Caco-2 (cell line): ENCODE measurements around the gene TAMALIN. TPM values are rescaled to one million over a fixed set of nuclear protein-coding genes. Genes with fewer than 3 reads are reported as not detected.

Source experiments
- BruUV-seq: library from RNA; stranded (reverse); fragments of 400-500 nt; replicated peaks from 2 replicates; lab custom pipeline; 2021; lab: Mats Ljungman, UMichigan
- CTCF ChIA-PET: fragments of 300-600 bp; sonication (Branson Sonifier 250); formaldehyde crosslinking; loops from one replicate; lab custom pipeline; 2022; ENCODE audit warnings: antibody characterized with exemption; lab: Charles Lee
- POLR2A ChIA-PET: fragments of 300-600 bp; sonication (Branson Sonifier 250); formaldehyde crosslinking; loops from one replicate; lab custom pipeline; 2022; ENCODE audit warnings: antibody characterized with exemption; lab: Charles Lee
- DNase-seq, 2 experiments: peaks; one replicate each; pipeline versions ENCODE4 v3.0.0 to v3.0.0-alpha.2; 2020 to 2022
- H3K27me3 ChIP-seq: replicated peaks from 2 replicates; pipeline ENCODE4 v1.6.0; 2011; ENCODE audit warnings: low read length; ENCODE audit not compliant: control insufficient read depth, insufficient read depth
- H3K36me3 ChIP-seq: 2 replicates; pipeline ENCODE4 v1.5.1; 2011; ENCODE audit warnings: low read length; ENCODE audit not compliant: control insufficient read depth, insufficient read depth
- H3K4me1 ChIP-seq: fragments of 250-450 bp; sonication (Bioruptor Pico); 2 replicates; pipeline ENCODE4 v1.5.1; 2020; ENCODE audit warnings: mild to moderate bottlenecking
- H3K4me3 ChIP-seq: 2 replicates; pipeline ENCODE4 v1.5.1; 2011; ENCODE audit warnings: low read depth, mild to moderate bottlenecking, control low read depth, low read length
- H3K9me3 ChIP-seq: fragments of 250-450 bp; sonication (Bioruptor Pico); 2 replicates; pipeline ENCODE4 v1.5.1; 2020; ENCODE audit warnings: mild to moderate bottlenecking, moderate library complexity
- H3K27ac Mint-ChIP-seq: one replicate; pipeline ENCODE4 v1.8.0; 2022; ENCODE audit warnings: mixed read lengths; ENCODE audit not compliant: unreplicated experiment
- H3K27me3 Mint-ChIP-seq: one replicate; pipeline ENCODE4 v1.8.0; 2022; ENCODE audit warnings: mixed read lengths; ENCODE audit not compliant: insufficient read depth, unreplicated experiment
- H3K36me3 Mint-ChIP-seq: one replicate; pipeline ENCODE4 v1.8.0; 2022; ENCODE audit warnings: mild to moderate bottlenecking, mixed read lengths; ENCODE audit not compliant: insufficient read depth, unreplicated experiment
- H3K4me1 Mint-ChIP-seq: one replicate; pipeline ENCODE4 v1.8.0; 2022; ENCODE audit warnings: low read depth, mixed read lengths; ENCODE audit not compliant: unreplicated experiment
- H3K4me3 Mint-ChIP-seq: one replicate; pipeline ENCODE4 v1.8.0; 2022; ENCODE audit warnings: mild to moderate bottlenecking, moderate library complexity, mixed read lengths; ENCODE audit not compliant: unreplicated experiment
- H3K9me3 Mint-ChIP-seq: one replicate; pipeline ENCODE4 v1.8.0; 2022; ENCODE audit warnings: mixed read lengths; ENCODE audit not compliant: unreplicated experiment
- intact Hi-C: fragments of 100-400 bp; cut with micrococcal nuclease; formaldehyde crosslinking; loops from one replicate; pipeline ENCODE4 v1.10.0; 2022; ENCODE audit not compliant: unreplicated experiment
- total RNA-seq: library from RNA; stranded (reverse); gene quantifications from 2 replicates; pipeline ENCODE4 v1.2.3, GENCODE V29; 2022
- TF ChIP-seq, protein P1 (sequence below), 2 experiments: fragments of 200-600 bp in 1 of 2; IDR thresholded peaks; 1 replicate in 1 of 2; 2 replicates in 1 of 2; pipeline versions ENCODE4 v1.5.1 to v1.8.0; 2011 to 2022; ENCODE audit warnings: antibody characterized with exemption in 1 of 2, control low read depth in 1 of 2, inconsistent platforms in 1 of 2, low read depth in 1 of 2, low read length in 1 of 2, mild to moderate bottlenecking in 1 of 2, moderate library complexity in 1 of 2; ENCODE audit not compliant: insufficient read depth in 1 of 2, severe bottlenecking in 1 of 2, unreplicated experiment in 1 of 2

TAMALIN gene
- total RNA-seq, 1 experiment from 2014 or later, result 4.1 TPM

DNA sequence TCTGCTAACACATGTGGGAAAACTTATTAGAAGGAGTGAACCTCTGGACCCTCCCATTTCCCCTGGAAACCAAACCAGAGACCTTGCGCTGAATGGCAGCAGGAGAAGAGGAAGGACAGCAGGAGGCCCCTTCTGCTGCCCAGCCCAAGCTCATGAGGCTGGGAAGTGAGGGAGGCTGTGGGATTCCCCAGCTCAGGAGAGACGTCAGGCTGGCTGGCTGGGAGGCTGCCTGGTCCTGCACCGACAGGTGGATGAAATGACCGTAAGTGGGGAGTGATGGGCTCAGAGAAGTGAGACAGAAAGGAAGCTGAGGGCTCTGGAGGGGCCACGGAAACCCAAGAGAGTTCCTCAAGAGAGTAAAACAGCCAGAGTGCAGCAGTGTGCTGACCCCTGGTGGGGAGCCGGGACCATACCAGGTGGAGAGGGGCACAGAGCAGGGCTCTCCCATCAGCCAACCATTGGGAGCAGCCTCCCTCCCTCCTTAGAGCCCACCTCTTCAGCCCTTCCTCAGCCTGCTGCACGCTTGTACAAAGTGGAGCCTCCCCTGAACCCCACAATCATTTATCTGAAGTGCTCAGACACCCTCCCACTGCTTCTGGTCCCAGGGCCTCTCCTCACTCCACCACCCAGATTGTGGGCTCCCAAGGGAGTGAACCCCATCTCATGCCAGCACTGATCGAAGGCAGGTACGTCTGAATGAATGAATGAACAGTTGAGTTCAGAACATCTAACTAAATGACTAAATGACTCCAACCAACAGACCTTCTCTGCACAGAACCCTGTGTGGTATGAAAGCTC, 14.0 kb downstream of the TAMALIN start:
- DNase-seq, result peak; percentile 79 to 83

GRCh38 chr12:52022841-52023181, 16.1 kb downstream of the TAMALIN start:
- POLR2A ChIA-PET, result interaction anchor here (0.6 to 1.3 kb wide), 2 partner anchors 10 to 28 kb away, joined by 3 to 7 read pairs; partner anchors contain the start of gene NR4A1
- peak; percentile 57 to 66 for DNase-seq
- H3K4me3 ChIP-seq, result peak overlapping the region; percentile 75
- H3K9me3 Mint-ChIP-seq, result no peaks in the 10 kb centered on the region
- no peaks in the 10 kb centered on the region for H3K9me3 ChIP-seq
- TF ChIP-seq, protein P1, sequence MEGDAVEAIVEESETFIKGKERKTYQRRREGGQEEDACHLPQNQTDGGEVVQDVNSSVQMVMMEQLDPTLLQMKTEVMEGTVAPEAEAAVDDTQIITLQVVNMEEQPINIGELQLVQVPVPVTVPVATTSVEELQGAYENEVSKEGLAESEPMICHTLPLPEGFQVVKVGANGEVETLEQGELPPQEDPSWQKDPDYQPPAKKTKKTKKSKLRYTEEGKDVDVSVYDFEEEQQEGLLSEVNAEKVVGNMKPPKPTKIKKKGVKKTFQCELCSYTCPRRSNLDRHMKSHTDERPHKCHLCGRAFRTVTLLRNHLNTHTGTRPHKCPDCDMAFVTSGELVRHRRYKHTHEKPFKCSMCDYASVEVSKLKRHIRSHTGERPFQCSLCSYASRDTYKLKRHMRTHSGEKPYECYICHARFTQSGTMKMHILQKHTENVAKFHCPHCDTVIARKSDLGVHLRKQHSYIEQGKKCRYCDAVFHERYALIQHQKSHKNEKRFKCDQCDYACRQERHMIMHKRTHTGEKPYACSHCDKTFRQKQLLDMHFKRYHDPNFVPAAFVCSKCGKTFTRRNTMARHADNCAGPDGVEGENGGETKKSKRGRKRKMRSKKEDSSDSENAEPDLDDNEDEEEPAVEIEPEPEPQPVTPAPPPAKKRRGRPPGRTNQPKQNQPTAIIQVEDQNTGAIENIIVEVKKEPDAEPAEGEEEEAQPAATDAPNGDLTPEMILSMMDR (IDR thresholded peaks at IDR 0.05; ENCODE audit: insufficient read depth in 1 of 2, low read depth in 1 of 2, low read length in 1 of 2, severe bottlenecking in 1 of 2, unreplicated experiment in 1 of 2), result no peak
- H3K36me3 Mint-ChIP-seq, result peaks cover 19% of the 10 kb centered on the region
- no peaks in the 10 kb centered on the region for H3K36me3 ChIP-seq
- H3K27me3 Mint-ChIP-seq, result no peaks in the 10 kb centered on the region
- H3K4me3 Mint-ChIP-seq, result peak overlapping the region; percentile 90
- peaks cover 34% of the 10 kb centered on the region for H3K4me1 Mint-ChIP-seq
- H3K27ac Mint-ChIP-seq, result no peak overlapping the region
- BruUV-seq, result no TSS peak
- H3K27me3 ChIP-seq, result no peaks in the 10 kb centered on the region
- H3K4me1 ChIP-seq, result peaks cover 12% of the 10 kb centered on the region; the same call in 1 of the 2 replicates
- intact Hi-C loops, result loop anchor here (1.0 kb wide), 1 partner anchor 30 kb away; no protein-coding TSS in a partner anchor
- CTCF ChIA-PET, result interaction anchor here (0.6 to 6.0 kb wide), 21 partner anchors 9 to 844 kb away, joined by 3 to 102 read pairs (median 7); partner anchors contain the start of gene ATG101

More for the DNA sequence above, 14.0 kb downstream of the TAMALIN start:
- TF ChIP-seq, protein P1 (IDR thresholded peaks at IDR 0.05; ENCODE audit: insufficient read depth in 1 of 2, low read depth in 1 of 2, low read length in 1 of 2, severe bottlenecking in 1 of 2, unreplicated experiment in 1 of 2), result peak; percentile 80 to 96
- Histone ChIP-seq H3K9me3 (no peaks in the 10 kb centered on the region), H3K36me3 (no peaks in the 10 kb centered on the region), H3K27me3 (no peaks in the 10 kb centered on the region), H3K4me3 (no peak overlapping the region), H3K4me1 (peaks cover 7% of the 10 kb centered on the region; the same call in 1 of the 2 replicates)
- POLR2A ChIA-PET, result interaction anchor here (0.6 kb wide), 1 partner anchor 17 kb away, joined by 3 read pairs; no protein-coding TSS in a partner anchor
- Mint-ChIP-seq H3K4me1 (peaks cover 29% of the 10 kb centered on the region), H3K36me3 (peaks cover 24% of the 10 kb centered on the region), H3K9me3 (no peaks in the 10 kb centered on the region), H3K4me3 (peak overlapping the region; percentile 15), H3K27me3 (no peaks in the 10 kb centered on the region), H3K27ac (peak overlapping the region; percentile 14)
- CTCF ChIA-PET, result interaction anchor here (0.9 to 6.0 kb wide), 11 partner anchors 9 to 127 kb away, joined by 3 to 54 read pairs (median 12); no protein-coding TSS in a partner anchor
- no TSS peak for BruUV-seq
- intact Hi-C loops, result loop anchor here (1.0 kb wide), 2 partner anchors 16 to 125 kb away; no protein-coding TSS in a partner anchor
